AG08396 (cell line): ENCODE data around the gene MCUR1.
"Not testable (repeated sequence)": the region's sequence is repeated elsewhere in the genome, so short reads cannot be mapped to it uniquely, and the experiment has no call there.

Experiments used
- DNase-seq: peaks from one replicate; pipeline ENCODE4 v3.0.0; 2012; ENCODE audit warnings: low spot score, mixed read lengths

Gene MCUR1

GRCh38 chr6:13814176-13814937 is at the start of gene MCUR1:
TSS of gene MCUR1 (minus strand) at chr6:13814557. CDS start at chr6:13814429, 128 bp downstream.
- peak; percentile 94 for DNase-seq

GRCh38 chr6:13863699-13864155 is 49.4 kb upstream of the MCUR1 start:
- no peak for DNase-seq

- DNase-seq: not testable (repeated sequence)
Observed at GRCh38 chr6:13860556-13861185, 46.3 kb upstream of the MCUR1 start.

GRCh38 chr6:13859871-13860555 is 45.7 kb upstream of the MCUR1 start:
- DNase-seq: no peak

GRCh38 chr6:13854716-13855250 is 40.4 kb upstream of the MCUR1 start:
- DNase-seq: no peak

GRCh38 chr6:13853871-13854270 is 39.5 kb upstream of the MCUR1 start:
- no peak for DNase-seq

- no peak for DNase-seq
Observed at GRCh38 chr6:13851803-13852202, 37.4 kb upstream of the MCUR1 start.

- DNase-seq: no peak
Observed at GRCh38 chr6:13851330-13851729, 37.0 kb upstream of the MCUR1 start.

GRCh38 chr6:13850690-13851089 is 36.3 kb upstream of the MCUR1 start:
- DNase-seq: not testable (repeated sequence)

GRCh38 chr6:13848522-13849150 is 34.3 kb upstream of the MCUR1 start:
- peak; percentile 30 for DNase-seq

- DNase-seq: no peak
Observed at GRCh38 chr6:13847326-13848050, 33.1 kb upstream of the MCUR1 start.

- no peak for DNase-seq
Observed at GRCh38 chr6:13846841-13847240, 32.5 kb upstream of the MCUR1 start.

GRCh38 chr6:13841936-13842335 is 27.6 kb upstream of the MCUR1 start:
- no peak for DNase-seq

GRCh38 chr6:13838616-13839015 is 24.3 kb upstream of the MCUR1 start:
- DNase-seq: no peak

- no peak for DNase-seq
Observed at GRCh38 chr6:13836170-13836569, 21.8 kb upstream of the MCUR1 start.

- DNase-seq: no peak
Observed at GRCh38 chr6:13834790-13835189, 20.4 kb upstream of the MCUR1 start.

GRCh38 chr6:13834018-13834417 is 19.7 kb upstream of the MCUR1 start:
- not testable (repeated sequence) for DNase-seq

- DNase-seq: no peak
Observed at GRCh38 chr6:13832778-13833177, 18.4 kb upstream of the MCUR1 start.

- no peak for DNase-seq
Observed at GRCh38 chr6:13831615-13832014, 17.3 kb upstream of the MCUR1 start.

GRCh38 chr6:13830803-13831202 is 16.4 kb upstream of the MCUR1 start:
- DNase-seq: no peak

GRCh38 chr6:13829419-13829818 is 15.1 kb upstream of the MCUR1 start:
- not testable (repeated sequence) for DNase-seq
